Keratinocyte (primary cell): ENCODE data around the gene IGFBP6. TPM values are rescaled to one million over a fixed set of nuclear protein-coding genes. Genes with fewer than 3 reads are reported as not detected.
"Not testable (repeated sequence)": the region's sequence is repeated elsewhere in the genome, so short reads cannot be mapped to it uniquely, and the experiment has no call there.

ENCODE experiments used
- DNase-seq: peaks from one replicate; pipeline ENCODE4 v3.0.0-alpha.2; 2011; ENCODE audit warnings: low read depth, missing footprints, low spot score
- FAIRE-seq: peaks from 2 replicates; lab custom pipeline; 2011; peaks lifted over from hg19 to GRCh38; lab: Jason Lieb, UNC
- H2AFZ ChIP-seq: 2 replicates; pipeline ENCODE4 v1.6.0; 2012; ENCODE audit warnings: low read length, control low read depth, inconsistent platforms; ENCODE audit not compliant: control insufficient read depth
- H3K27ac ChIP-seq: 2 replicates; pipeline ENCODE4 v1.5.1; 2011; ENCODE audit warnings: low read length; ENCODE audit not compliant: control insufficient read depth, insufficient read depth
- H3K27me3 ChIP-seq: 3 replicates; pipeline ENCODE4 v1.6.0; 2011; ENCODE audit warnings: low read length; ENCODE audit not compliant: control insufficient read depth, insufficient read depth; ENCODE audit errors: extremely low read depth
- H3K36me3 ChIP-seq, 2 experiments: 2 replicates in 1 of 2; 3 replicates in 1 of 2; pipeline ENCODE4 v1.5.1; 2011; ENCODE audit warnings: low read length in 2 of 2, mild to moderate bottlenecking in 1 of 2; ENCODE audit not compliant: control insufficient read depth in 2 of 2, insufficient read depth in 2 of 2; ENCODE audit errors: extremely low read depth in 1 of 2
- H3K4me1 ChIP-seq: 3 replicates; pipeline ENCODE4 v1.5.1; 2011; ENCODE audit warnings: low read length; ENCODE audit not compliant: control insufficient read depth, insufficient read depth; ENCODE audit errors: extremely low read depth
- H3K4me2 ChIP-seq: 3 replicates; pipeline ENCODE4 v1.6.0; 2011; ENCODE audit warnings: low read depth, low read length; ENCODE audit not compliant: control insufficient read depth, insufficient read depth; ENCODE audit errors: extremely low read depth
- H3K4me3 ChIP-seq, 3 experiments: fragments of 200-600 bp in 1 of 3; sonication (generic) in 1 of 3; 2 replicates in 2 of 3; 3 replicates in 1 of 3; pipeline ENCODE4 v1.5.1; 2011 to 2016; ENCODE audit warnings: low read length in 3 of 3, mild to moderate bottlenecking in 3 of 3, control low read depth in 2 of 3, inconsistent platforms in 1 of 3, low read depth in 1 of 3, mixed read lengths in 1 of 3, mixed run types in 1 of 3, moderate library complexity in 1 of 3; ENCODE audit not compliant: control insufficient read depth in 2 of 3, insufficient read depth in 2 of 3; ENCODE audit errors: extremely low read depth in 1 of 3
- H3K79me2 ChIP-seq: 2 replicates; pipeline ENCODE4 v1.6.0; 2012; ENCODE audit warnings: low read length; ENCODE audit not compliant: control insufficient read depth, insufficient read depth
- H3K9ac ChIP-seq: 3 replicates; pipeline ENCODE4 v1.6.0; 2011; ENCODE audit warnings: low read length; ENCODE audit not compliant: control insufficient read depth, insufficient read depth; ENCODE audit errors: extremely low read depth
- H3K9me1 ChIP-seq: 3 replicates; pipeline ENCODE4 v1.6.0; 2011; ENCODE audit warnings: low read length; ENCODE audit not compliant: control insufficient read depth, insufficient read depth; ENCODE audit errors: extremely low read depth
- H3K9me3 ChIP-seq: 2 replicates; pipeline ENCODE4 v1.5.1; 2012; ENCODE audit warnings: low read depth, low read length; ENCODE audit not compliant: control insufficient read depth
- H4K20me1 ChIP-seq: 3 replicates; pipeline ENCODE4 v1.6.0; 2011; ENCODE audit warnings: low read length; ENCODE audit not compliant: control insufficient read depth, insufficient read depth; ENCODE audit errors: extremely low read depth
- CTCF ChIP-seq, 3 experiments: IDR thresholded peaks in 1 of 3; conservative IDR thresholded peaks in 1 of 3; optimal IDR thresholded peaks in 1 of 3; 2 replicates in 2 of 3; 3 replicates in 1 of 3; pipeline versions ENCODE3 to v1.5.1; 2011; ENCODE audit warnings: low read length in 3 of 3, mild to moderate bottlenecking in 3 of 3, moderate library complexity in 2 of 3, control low read depth in 1 of 3, inconsistent platforms in 1 of 3; ENCODE audit not compliant: insufficient read depth in 2 of 3; ENCODE audit errors: extremely low read depth in 1 of 3
- EZH2 ChIP-seq: IDR thresholded peaks from one replicate; pipeline ENCODE4 v1.6.1; 2012; ENCODE audit warnings: inconsistent platforms, mild to moderate bottlenecking, low read length, moderate library complexity
- dilution Hi-C: fragments of 300-500 bp; cut with MboI; formaldehyde crosslinking; loops from one replicate; pipeline ENCODE4 v1.7.0; 2020; ENCODE audit warnings: low sequenced_read_pairs; ENCODE audit not compliant: extremely low pct_ligation_motif_present
- polyA plus RNA-seq, 5 experiments: library from polyadenylated mRNA; depleted of rRNA in 3 of 5; stranded (reverse) in 3 of 5; stranded (forward) in 1 of 5; unstranded in 1 of 5; fragments of >200 nt; gene quantifications; 1 replicate in 1 of 5; 2 replicates in 3 of 5; 3 replicates in 1 of 5; pipeline versions ENCODE4 v1.2.1 to v1.2.3, GENCODE V29; 2011 to 2012; ENCODE audit warnings: missing spikeins in 2 of 5, low read depth in 1 of 5, low replicate concordance in 1 of 5

The IGFBP6 gene
- polyA plus RNA-seq, 1 donor (not counting 4 experiments of a cell fraction or from before 2014, with no cell fraction given), result 30.1 TPM

GRCh38 chr12:53094394-53094787 lies 3.1 kb upstream of the IGFBP6 start:
- dilution Hi-C loops, result no loop called here
- Histone ChIP-seq H3K27ac (no peak overlapping the region), H3K9me1 (no peaks in the 10 kb centered on the region), H2AFZ (no peak overlapping the region), H3K36me3 (no peaks in the 10 kb centered on the region), H4K20me1 (no peaks in the 10 kb centered on the region), H3K27me3 (no peaks in the 10 kb centered on the region), H3K4me2 (no peak overlapping the region), H3K4me3 (no peak overlapping the region), H3K9ac (no peak overlapping the region), H3K79me2 (no peaks in the 10 kb centered on the region), H3K9me3 (no peaks in the 10 kb centered on the region), H3K4me1 (peaks cover 32% of the 10 kb centered on the region)
- TF ChIP-seq CTCF (optimal IDR thresholded peaks at IDR 0.05 in 1 of 3, IDR thresholded peaks at IDR 0.05 in 1 of 3, conservative IDR thresholded peaks at IDR 0.05 in 1 of 3; ENCODE audit: extremely low read depth in 1 of 3, insufficient read depth in 2 of 3, low read length in 3 of 3) (no peak), EZH2 (no peak)
- no peak for FAIRE-seq
- DNase-seq, result no peak

- H3K27ac ChIP-seq, H2AFZ ChIP-seq, FAIRE-seq, H3K9me3 ChIP-seq, dilution Hi-C loops, H3K27me3 ChIP-seq, H3K36me3 ChIP-seq, DNase-seq, H3K9me1 ChIP-seq, H3K9ac ChIP-seq, H3K4me3 ChIP-seq, H4K20me1 ChIP-seq, H3K4me2 ChIP-seq, H3K79me2 ChIP-seq: not testable (repeated sequence)
- H3K4me1 ChIP-seq, result peaks cover 32% of the 10 kb centered on the region
Observed at GRCh38 chr12:53094796-53095595, 2.5 kb upstream of the IGFBP6 start.

GRCh38 chr12:53095596-53095895 lies 1.9 kb upstream of the IGFBP6 start:
- DNase-seq, H3K9me3 ChIP-seq, dilution Hi-C loops, H3K27ac ChIP-seq, H3K27me3 ChIP-seq, H3K4me2 ChIP-seq, H3K36me3 ChIP-seq, H3K79me2 ChIP-seq, H3K4me3 ChIP-seq, H3K9ac ChIP-seq, H2AFZ ChIP-seq, H4K20me1 ChIP-seq, H3K9me1 ChIP-seq, FAIRE-seq: not testable (repeated sequence)
- H3K4me1 ChIP-seq, result peaks cover 32% of the 10 kb centered on the region
